Stimulated activated naive B cell treated with anti-CD40 and anti-IgM and Interleukin-4, amounts not matched to agents 10 μg/mL and 1 μg/mL and 100 μg/mL, for 72 hours (primary cell): ENCODE results near the gene STK40.

Source experiments
- ATAC-seq, 2 donors: fragments of 150-1000 bp; cut with Tn5 transposase; replicated peaks; 2 replicates each; pipeline ENCODE4 v1.10.0; 2021; ENCODE audit warnings: moderate library complexity in 1 of 2
- DNase-seq: peaks from one replicate; pipeline ENCODE4 v3.0.0; 2021
- H3K27ac Mint-ChIP-seq: one replicate; pipeline ENCODE4 v1.8.0; 2022; ENCODE audit warnings: mild to moderate bottlenecking, mixed read lengths
- H3K27me3 Mint-ChIP-seq, 2 donors: one replicate each; pipeline ENCODE4 v1.8.0; 2022; ENCODE audit warnings: mixed read lengths in 2 of 2
- H3K36me3 Mint-ChIP-seq, 2 donors: one replicate each; pipeline ENCODE4 v1.8.0; 2022; ENCODE audit warnings: mixed read lengths in 2 of 2, mild to moderate bottlenecking in 1 of 2
- H3K4me1 Mint-ChIP-seq, 2 donors: one replicate each; pipeline ENCODE4 v1.8.0; 2022; ENCODE audit warnings: mixed read lengths in 2 of 2, mild to moderate bottlenecking in 1 of 2
- H3K4me3 Mint-ChIP-seq, 2 donors: one replicate each; pipeline ENCODE4 v1.8.0; 2022; ENCODE audit warnings: mild to moderate bottlenecking in 2 of 2, mixed read lengths in 2 of 2, moderate library complexity in 1 of 2
- H3K9me3 Mint-ChIP-seq, 2 donors: one replicate each; pipeline ENCODE4 v1.8.0; 2022; ENCODE audit warnings: mixed read lengths in 2 of 2, mild to moderate bottlenecking in 1 of 2

The STK40 gene

DNA sequence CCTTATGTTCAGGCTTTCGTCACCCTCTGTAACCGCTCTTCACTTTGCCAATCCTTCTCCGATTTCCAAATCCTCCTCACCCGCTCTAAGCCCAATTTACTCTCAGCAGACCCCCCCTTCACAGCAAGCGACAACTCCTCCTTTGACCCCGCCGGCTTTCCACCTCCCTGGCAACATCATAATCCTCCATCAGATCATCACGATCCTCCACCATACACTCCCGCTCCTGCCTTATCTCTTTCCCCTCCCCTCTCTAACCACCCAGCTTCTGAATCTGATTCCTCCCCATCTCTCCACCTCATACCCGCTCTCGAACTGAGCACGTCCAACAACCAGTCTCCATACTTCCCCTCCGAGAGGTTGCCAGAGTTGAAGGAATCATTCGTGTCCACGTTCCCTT lies 54.8 kb downstream of the STK40 start:
- ATAC-seq (no peak), DNase-seq (no peak)
- H3K9me3 Mint-ChIP-seq = no peaks in the 10 kb centered on the region
- no peak overlapping the region for H3K27ac Mint-ChIP-seq
- peaks cover 25 to 33% of the 10 kb centered on the region in 2 donors for H3K27me3 Mint-ChIP-seq
- no peak overlapping the region for H3K4me3 Mint-ChIP-seq
- H3K4me1 Mint-ChIP-seq = no peaks in the 10 kb centered on the region
- no peaks in the 10 kb centered on the region for H3K36me3 Mint-ChIP-seq

DNA sequence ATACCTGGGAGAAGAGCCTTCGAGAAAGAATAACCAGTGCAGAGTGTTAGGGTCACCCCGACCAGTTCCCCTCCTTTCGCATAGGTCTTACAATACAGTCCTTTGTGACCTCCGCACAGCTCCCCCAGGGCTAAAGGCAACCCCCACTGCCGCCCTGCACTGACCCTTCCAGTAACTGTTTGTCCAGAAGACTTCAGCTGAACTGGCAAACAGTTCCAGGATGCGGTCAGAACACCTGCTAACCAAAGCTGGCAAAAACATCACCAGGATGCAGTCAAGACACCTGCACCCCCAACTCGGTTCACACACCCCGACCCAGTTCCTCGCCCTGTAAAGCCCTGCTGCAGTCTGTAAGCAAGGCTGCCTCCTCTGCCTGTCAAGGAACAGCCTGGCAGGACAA lies 55.9 kb downstream of the STK40 start:
- no peak for DNase-seq
- ATAC-seq = no peak
- H3K36me3 Mint-ChIP-seq = no peaks in the 10 kb centered on the region
- no peaks in the 10 kb centered on the region for H3K9me3 Mint-ChIP-seq
- no peak overlapping the region for H3K27ac Mint-ChIP-seq
- no peak overlapping the region for H3K4me3 Mint-ChIP-seq
- peaks cover 29 to 37% of the 10 kb centered on the region in 2 donors for H3K27me3 Mint-ChIP-seq
- H3K4me1 Mint-ChIP-seq = peaks cover 0 to under 1% of the 10 kb centered on the region in 2 donors

DNA sequence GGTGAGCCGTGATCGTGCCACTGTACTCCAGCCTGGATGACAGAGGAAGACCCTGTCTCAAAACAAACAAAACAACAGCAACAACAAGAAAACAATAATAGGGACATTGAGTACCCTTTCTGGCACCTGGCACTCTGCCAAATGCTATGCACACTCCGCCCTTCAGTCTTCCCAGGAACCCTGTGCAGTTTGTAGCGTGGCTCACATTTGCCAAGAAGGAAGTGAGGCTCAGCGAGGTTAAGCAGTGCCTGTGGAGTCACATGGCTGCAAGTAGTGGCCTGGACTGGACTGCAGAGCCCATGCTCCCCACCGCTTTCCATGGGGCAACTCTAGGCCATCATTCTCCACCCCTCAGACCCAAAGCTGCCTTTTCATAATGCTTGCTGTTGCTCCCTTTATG lies 57.0 kb downstream of the STK40 start:
- Mint-ChIP-seq H3K36me3 (no peaks in the 10 kb centered on the region), H3K27me3 (peaks cover 35 to 37% of the 10 kb centered on the region in 2 donors), H3K4me1 (peaks cover 10 to 11% of the 10 kb centered on the region in 2 donors), H3K4me3 (no peak overlapping the region), H3K9me3 (no peaks in the 10 kb centered on the region), H3K27ac (no peak overlapping the region)
- DNase-seq (no peak), ATAC-seq (no peak)

DNA sequence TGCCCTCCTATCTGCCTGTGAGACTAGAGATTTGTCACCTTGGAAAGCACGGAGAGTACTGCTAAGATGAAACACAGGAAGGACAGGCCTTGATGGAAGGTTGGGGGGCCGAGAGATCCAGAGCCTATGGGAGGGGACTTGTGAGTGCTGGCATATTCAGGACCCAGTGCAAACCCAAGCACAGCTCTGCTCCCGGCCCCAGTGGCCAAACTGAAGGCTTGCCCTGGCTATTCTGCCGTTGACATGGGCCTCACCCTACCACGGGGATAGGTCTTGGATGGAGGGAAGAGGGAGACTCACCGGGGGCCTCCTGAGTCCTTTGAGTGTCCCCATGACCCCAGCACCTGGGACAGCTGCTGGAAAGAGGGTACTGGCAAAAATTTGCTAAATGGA lies 57.6 kb downstream of the STK40 start:
- ATAC-seq = no peak
- no peak overlapping the region for H3K4me3 Mint-ChIP-seq
- H3K4me1 Mint-ChIP-seq = peaks cover 11 to 12% of the 10 kb centered on the region in 2 donors
- peaks cover 35 to 37% of the 10 kb centered on the region in 2 donors for H3K27me3 Mint-ChIP-seq
- DNase-seq = no peak
- H3K9me3 Mint-ChIP-seq = no peaks in the 10 kb centered on the region
- no peaks in the 10 kb centered on the region for H3K36me3 Mint-ChIP-seq
- H3K27ac Mint-ChIP-seq = no peak overlapping the region

DNA sequence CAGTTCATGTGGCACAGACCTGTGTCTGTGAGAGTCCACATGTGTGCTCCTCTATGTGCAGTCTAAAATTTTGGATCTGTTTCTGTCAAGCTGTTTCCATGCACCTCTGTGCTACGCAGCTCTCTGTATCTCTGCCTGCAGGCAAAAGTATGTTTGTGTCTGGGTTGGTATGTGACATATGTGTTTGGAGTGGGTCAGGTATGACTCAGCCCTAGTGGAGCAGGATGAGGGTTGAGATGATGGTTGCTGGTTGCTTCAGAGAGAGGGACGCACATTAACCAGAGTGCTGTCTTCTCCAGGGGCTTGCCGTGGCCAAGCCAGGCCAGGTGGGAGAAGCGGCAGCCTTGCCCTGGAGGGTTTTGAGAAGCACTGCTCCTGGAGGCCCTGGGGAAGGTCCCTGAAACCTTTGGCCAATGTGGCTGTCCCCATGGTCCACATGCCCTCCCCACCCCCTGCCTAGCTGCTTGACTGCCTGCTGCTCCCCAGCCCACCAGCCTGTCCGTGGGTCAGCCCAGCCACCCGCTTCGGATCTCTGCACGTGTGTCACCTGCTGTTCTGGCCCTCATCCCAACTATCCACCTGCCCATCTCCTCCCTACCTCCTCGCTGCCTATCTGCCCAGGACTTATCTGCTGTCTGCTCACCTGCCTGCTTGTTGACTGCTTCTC lies 58.2 kb downstream of the STK40 start:
- ATAC-seq = no peak
- Mint-ChIP-seq H3K4me1 (peaks cover 11 to 12% of the 10 kb centered on the region in 2 donors), H3K27ac (no peak overlapping the region), H3K27me3 (peaks cover 35 to 37% of the 10 kb centered on the region in 2 donors), H3K4me3 (no peak overlapping the region), H3K36me3 (no peaks in the 10 kb centered on the region), H3K9me3 (no peaks in the 10 kb centered on the region)
- DNase-seq = no peak

DNA sequence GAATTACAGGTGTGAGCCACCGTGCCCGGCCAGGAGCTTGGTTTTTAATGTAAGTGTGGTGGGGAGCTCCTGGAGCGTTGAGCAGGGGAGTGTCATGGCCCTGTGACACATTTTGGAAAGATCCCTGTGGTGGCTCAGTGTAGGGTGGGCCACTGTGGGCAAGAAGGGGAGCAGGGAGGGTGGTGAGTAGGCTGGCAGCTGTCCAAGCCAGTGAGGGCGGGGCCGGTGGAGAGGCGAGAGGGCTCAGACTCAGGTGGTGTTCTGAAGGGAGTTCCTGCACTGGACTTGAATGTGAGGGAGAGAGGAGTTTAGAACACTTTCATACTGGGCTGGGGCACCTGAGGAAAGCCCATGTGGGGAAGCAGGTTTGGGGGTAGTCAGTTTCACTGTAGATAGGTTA lies 59.2 kb downstream of the STK40 start:
- Mint-ChIP-seq H3K4me3 (no peak overlapping the region), H3K27me3 (peaks cover 34 to 35% of the 10 kb centered on the region in 2 donors), H3K36me3 (no peaks in the 10 kb centered on the region), H3K9me3 (no peaks in the 10 kb centered on the region), H3K27ac (no peak overlapping the region), H3K4me1 (peaks cover 15 to 18% of the 10 kb centered on the region in 2 donors)
- DNase-seq (no peak), ATAC-seq (no peak)

DNA sequence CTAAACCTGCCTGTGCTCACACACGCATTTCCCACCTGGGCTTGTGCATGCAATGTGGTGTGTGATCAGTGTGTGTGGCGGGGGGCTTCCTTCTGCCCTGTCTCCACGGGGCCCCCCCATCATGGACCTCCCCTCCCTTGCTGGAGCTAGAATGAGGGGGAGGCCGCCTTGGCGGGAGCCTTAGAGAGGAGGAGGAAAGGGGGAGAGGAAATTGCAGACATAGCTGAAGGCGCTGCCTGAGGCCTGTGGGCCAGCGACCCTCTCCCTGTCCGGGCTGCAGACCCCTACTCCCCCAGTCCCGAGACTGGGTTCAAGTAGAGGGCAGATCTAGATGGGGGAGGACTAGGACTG lies 61.4 kb downstream of the STK40 start:
- peak overlapping the region; percentile 80 to 87 for H3K4me3 Mint-ChIP-seq
- ATAC-seq = no peak
- no peak for DNase-seq
- H3K27me3 Mint-ChIP-seq = peaks cover 27 to 28% of the 10 kb centered on the region in 2 donors
- H3K9me3 Mint-ChIP-seq = no peaks in the 10 kb centered on the region
- no peak overlapping the region for H3K27ac Mint-ChIP-seq
- H3K4me1 Mint-ChIP-seq = peaks cover 21 to 33% of the 10 kb centered on the region in 2 donors
- peaks cover 0 to 4% of the 10 kb centered on the region in 2 donors for H3K36me3 Mint-ChIP-seq

DNA sequence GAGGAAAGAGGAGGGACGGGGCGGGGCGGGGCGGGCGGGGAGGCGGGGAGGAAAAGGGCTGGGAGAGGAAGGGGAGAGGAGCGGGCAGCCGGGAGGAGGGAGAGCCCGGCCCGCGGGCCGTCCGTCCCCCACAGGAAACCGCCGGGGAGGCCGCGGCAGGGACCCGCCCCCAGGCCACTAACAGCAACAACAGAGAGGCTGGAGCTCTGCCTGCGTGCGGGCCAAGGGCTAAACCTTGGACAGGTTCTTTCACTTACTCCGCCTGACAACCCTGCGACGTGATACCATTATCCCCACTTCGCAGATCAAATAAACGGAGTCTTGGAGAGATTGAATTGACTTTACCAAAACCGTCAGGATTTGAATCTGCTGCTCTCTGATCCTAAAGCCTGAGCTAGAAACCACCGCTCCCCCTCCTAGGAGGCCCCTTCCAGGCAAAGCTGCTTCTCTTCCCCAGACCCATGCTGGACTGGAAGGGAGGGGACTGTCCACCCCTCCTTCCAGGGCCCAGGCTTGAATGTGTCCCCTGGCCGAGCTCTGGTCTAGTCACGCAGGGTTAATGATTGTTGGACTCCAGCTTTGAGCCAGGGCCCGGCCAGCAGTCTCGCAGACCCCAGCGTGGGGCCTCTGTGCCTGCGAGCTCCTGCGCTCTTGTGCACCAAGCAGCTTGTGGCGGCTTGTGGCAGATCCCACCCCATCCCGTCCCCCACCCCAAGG lies 61.9 kb downstream of the STK40 start, which contains the start of gene EVA1B:
EVA1B (minus strand) TSS at position 10 of the 717 bp plus-strand sequence. CDS start 608 bp downstream, outside the sequence.
- DNase-seq = no peak
- peak; percentile 48 to 54 for ATAC-seq
- H3K9me3 Mint-ChIP-seq = no peaks in the 10 kb centered on the region
- H3K4me3 Mint-ChIP-seq = peak within 1 kb of the TSS; percentile 80 to 87
- H3K4me1 Mint-ChIP-seq = peaks cover 21 to 33% of the 10 kb centered on the region in 2 donors
- peak within 1 kb of the TSS; percentile 62 for H3K27ac Mint-ChIP-seq
- H3K27me3 Mint-ChIP-seq = peaks cover 27 to 28% of the 10 kb centered on the region in 2 donors
- peaks cover 0 to 4% of the 10 kb centered on the region in 2 donors for H3K36me3 Mint-ChIP-seq

DNA sequence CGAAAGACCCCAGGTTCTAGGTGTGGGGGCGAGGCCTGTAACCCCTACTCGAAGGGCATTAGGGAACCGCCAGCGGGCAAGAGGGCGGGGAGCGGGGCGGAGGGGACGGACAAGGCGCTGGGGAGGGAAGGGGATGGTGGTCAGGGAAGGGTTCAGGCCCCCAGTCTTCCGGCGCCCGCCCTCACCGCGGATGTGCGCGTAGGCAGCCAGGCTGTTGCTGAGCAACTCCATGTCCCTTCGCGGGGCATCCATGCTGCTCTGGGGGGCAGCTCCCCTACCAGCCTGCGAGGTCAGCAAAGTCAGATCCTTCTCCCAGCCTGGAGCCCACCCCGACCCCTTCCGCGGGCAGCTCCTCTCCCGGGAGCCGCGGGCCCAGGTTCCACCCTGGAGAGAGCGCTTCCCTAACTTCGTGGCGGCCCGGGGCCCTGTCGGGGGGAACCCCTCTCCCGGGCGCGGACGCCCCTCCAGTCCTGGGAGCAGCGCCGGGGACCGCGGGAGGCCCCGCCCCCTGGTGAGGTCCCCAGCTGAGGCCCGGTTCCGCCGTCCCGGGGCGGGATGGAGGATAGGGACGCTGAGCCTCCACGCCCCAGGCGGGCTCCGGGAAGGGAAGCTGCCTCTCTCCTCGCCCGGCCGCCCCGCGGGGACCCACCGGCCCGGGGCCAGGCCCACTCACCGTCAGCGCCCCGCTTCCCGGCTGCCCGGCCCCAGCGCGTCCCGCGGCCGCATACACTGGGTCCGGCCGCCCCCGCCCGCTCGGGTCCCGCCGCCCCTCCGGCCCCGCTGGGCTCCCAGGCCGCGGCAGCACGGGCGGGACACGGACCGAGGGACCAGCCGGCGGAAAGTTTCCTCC lies 62.7 kb downstream of the STK40 start:
- no peak overlapping the region for H3K27ac Mint-ChIP-seq
- ATAC-seq (peak; percentile 37 to 45), DNase-seq (no peak)
- peak overlapping the region; percentile 74 to 87 for H3K4me3 Mint-ChIP-seq
- peaks cover 21 to 33% of the 10 kb centered on the region in 2 donors for H3K4me1 Mint-ChIP-seq
- peaks cover 25 to 27% of the 10 kb centered on the region in 2 donors for H3K27me3 Mint-ChIP-seq
- no peaks in the 10 kb centered on the region for H3K9me3 Mint-ChIP-seq
- peaks cover 0 to 4% of the 10 kb centered on the region in 2 donors for H3K36me3 Mint-ChIP-seq

DNA sequence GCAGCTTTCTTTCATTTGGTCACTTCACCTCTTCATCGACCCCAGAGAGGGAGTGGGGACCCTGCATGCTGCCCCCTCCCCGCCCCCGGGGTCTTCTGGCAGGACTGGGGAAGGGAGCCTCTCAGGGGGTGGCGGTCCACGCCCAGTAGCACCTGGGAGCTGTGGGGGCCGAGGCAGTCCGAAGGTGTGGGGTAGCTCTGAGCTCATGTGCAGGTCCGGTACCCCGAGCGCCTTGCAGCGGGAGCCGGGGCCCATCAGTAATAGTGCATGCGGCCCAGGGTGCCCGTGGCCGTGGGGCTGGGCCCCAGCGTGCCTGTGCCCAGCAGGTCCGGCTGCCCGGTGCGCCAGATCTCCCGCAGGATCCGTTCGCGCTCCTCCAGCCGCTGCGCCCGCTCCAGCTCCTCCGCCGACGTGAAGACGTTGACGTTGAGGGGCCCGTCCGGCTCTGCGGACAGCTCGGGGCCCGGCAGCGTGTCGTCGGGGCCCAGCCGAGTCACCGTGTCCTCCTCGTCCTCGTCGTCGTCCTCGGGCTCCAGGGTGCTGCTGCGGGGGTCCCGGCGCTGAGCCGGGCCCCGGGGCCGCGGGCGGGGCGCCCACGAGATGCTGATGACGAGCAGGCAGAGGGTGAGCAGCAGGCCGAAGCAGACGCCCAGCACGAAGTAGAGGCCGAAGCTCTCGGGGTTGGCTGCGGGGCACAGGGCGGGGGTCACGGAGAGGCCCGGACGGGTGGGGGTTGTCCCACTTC lies 63.5 kb downstream of the STK40 start:
- Mint-ChIP-seq H3K9me3 (no peaks in the 10 kb centered on the region), H3K27me3 (peaks cover 17 to 19% of the 10 kb centered on the region in 2 donors), H3K27ac (no peak overlapping the region), H3K4me1 (peaks cover 21 to 33% of the 10 kb centered on the region in 2 donors), H3K4me3 (peak overlapping the region; percentile 74 to 87), H3K36me3 (peaks cover 0 to 4% of the 10 kb centered on the region in 2 donors)
- ATAC-seq (no peak), DNase-seq (no peak)

DNA sequence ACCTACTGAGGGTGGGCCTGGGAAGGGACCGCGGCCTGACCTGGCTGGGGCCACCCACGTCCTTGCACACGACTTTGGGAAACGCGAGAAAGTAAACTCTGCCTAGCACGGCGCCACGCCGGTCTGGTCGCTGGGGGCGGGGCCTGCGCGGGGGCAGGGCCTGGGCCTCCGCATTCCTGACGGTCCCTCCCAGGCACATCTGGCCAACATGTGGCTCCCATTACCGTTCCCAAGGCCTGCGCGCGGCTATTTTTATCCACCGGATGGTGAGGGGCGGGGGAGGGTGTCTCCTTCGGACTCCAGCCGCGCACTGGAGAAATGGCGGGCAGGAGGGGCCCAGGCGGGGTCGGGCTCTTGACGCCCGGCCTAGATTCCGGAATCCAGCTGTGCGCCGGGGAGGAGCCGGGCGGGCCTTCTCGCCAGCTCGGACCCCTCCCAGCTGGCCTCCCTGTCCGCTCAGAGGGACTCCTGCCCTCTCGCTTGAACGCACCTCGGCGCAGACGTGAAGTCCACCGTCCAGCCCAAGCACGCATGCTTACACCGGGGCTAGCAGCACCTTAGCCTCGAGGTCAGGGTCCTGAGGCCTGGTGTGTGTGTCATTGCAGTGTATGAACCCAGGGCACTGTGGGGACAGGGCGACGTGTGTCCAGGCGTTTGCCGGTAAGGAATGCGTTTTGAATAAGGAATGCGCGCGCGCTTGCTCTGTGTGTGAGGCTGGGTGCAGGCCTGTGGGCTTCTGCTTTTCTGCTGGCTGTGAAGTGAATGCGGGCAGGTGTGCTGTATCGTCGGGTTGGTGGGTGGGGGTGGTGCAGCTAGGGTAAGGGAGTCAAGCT lies 64.4 kb downstream of the STK40 start:
- H3K27ac Mint-ChIP-seq = no peak overlapping the region
- DNase-seq = no peak
- peak overlapping the region; percentile 84 to 88 for H3K4me3 Mint-ChIP-seq
- peak; percentile 41 to 45 for ATAC-seq
- H3K9me3 Mint-ChIP-seq = no peaks in the 10 kb centered on the region
- H3K4me1 Mint-ChIP-seq = peaks cover 21 to 33% of the 10 kb centered on the region in 2 donors
- peaks cover 0 to 4% of the 10 kb centered on the region in 2 donors for H3K36me3 Mint-ChIP-seq
- peaks cover 8 to 12% of the 10 kb centered on the region in 2 donors for H3K27me3 Mint-ChIP-seq

DNA sequence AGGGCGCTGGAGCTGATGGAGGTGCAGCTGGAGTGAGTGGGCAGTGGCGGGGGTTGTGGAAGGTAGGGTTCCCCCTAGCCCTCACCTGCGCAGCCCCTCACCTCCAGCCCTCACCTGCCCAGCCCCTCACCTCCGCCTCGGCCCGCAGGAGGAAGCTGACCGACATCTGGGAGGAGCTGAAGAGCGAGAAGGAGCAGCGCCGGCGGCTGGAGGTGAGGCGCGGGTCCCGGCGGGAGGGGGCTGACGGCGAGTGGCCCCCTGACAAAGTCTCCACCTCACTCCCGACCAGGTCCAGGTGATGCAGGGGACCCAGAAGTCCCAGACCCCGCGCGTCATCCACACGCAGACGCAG lies 65.0 kb downstream of the STK40 start:
- H3K9me3 Mint-ChIP-seq = no peaks in the 10 kb centered on the region
- DNase-seq = no peak
- H3K4me1 Mint-ChIP-seq = peaks cover 21 to 33% of the 10 kb centered on the region in 2 donors
- no peak for ATAC-seq
- peaks cover 2 to 7% of the 10 kb centered on the region in 2 donors for H3K27me3 Mint-ChIP-seq
- peaks cover 0 to 4% of the 10 kb centered on the region in 2 donors for H3K36me3 Mint-ChIP-seq
- H3K27ac Mint-ChIP-seq = peak overlapping the region; percentile 59
- H3K4me3 Mint-ChIP-seq = peak overlapping the region; percentile 84 to 88

DNA sequence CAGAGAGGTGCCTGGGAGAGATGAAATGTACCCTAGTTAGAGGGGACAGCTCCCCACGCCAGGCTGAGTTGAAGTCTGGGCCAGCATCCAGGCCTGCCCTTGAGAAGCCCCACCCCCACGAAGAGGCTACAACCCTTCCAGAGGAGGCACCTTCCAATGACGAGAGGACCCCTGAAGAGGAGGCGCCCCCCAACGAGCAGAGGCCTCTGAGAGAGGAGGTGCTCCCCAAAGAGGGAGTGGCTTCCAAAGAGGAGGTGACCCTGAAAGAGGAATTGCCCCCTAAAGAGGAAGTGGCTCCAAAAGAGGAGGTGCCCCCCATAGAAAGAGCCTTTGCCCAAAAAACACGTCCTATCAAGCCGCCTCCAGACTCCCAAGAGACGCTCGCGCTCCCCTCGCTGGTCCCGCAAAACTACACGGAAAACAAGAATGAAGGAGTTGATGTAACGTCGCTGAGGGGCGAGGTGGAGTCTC lies 65.4 kb downstream of the STK40 start:
- H3K9me3 Mint-ChIP-seq = no peaks in the 10 kb centered on the region
- ATAC-seq = peak in 1 of 2 donors; percentile 17
- H3K4me3 Mint-ChIP-seq = peak overlapping the region; percentile 84 to 88
- no peak for DNase-seq
- H3K27ac Mint-ChIP-seq = peak overlapping the region; percentile 59
- peaks cover 0 to 4% of the 10 kb centered on the region in 2 donors for H3K36me3 Mint-ChIP-seq
- peaks cover 0 to 6% of the 10 kb centered on the region in 2 donors for H3K27me3 Mint-ChIP-seq
- peaks cover 21 to 33% of the 10 kb centered on the region in 2 donors for H3K4me1 Mint-ChIP-seq
